ENCODE data around the gene C9orf153. TPM values are rescaled to one million over a fixed set of nuclear protein-coding genes. Genes with fewer than 3 reads are reported as not detected.

The C9orf153 gene
- total and polyA plus RNA-seq, 2 of the 4 experiments (the other 2 are of a cell fraction) = not detected

- no peak overlapping the region for H2AK5ac ChIP-seq (ENCODE audit: low read depth, low read length)
- intact Hi-C loops (cut with micrococcal nuclease) = no loop called here
- no CpG with 5 or more reads among the region's 5 CpGs for WGBS, 2 experiments (ENCODE audit: extremely low coverage in 2 of 2, insufficient read length in 1 of 2)
- H2BK20ac ChIP-seq (ENCODE audit: low read depth, low read length) = no peak overlapping the region
- CTCF ChIA-PET = no interaction called here
- H3K14ac ChIP-seq (replicated peaks; ENCODE audit: low read depth, low read length) = no peak overlapping the region
- no peak overlapping the region for H2BK15ac ChIP-seq (ENCODE audit: low read depth, low read length)
- H3K4ac ChIP-seq (ENCODE audit: low read depth, low read length) = no peak overlapping the region
- no peak overlapping the region for H4K8ac ChIP-seq (ENCODE audit: low read depth in 2 of 2, low read length in 2 of 2)
- H3K36me3 ChIP-seq (ENCODE audit: control insufficient read depth, insufficient read depth, low read length) = no peaks in the 10 kb centered on the region
- in situ Hi-C loops (cut with MboI; ENCODE audit: low sequenced_read_pairs) = no loop called here
- H3K27ac ChIP-seq (ENCODE audit: insufficient read depth, low read length) = no peak overlapping the region
- H2AFZ ChIP-seq (replicated peaks; ENCODE audit: low read length, poor library complexity) = no peak overlapping the region
- H4K5ac ChIP-seq (ENCODE audit: low read depth, low read length) = no peak overlapping the region
- dilution Hi-C loops (cut with HindIII; ENCODE audit: low sequenced_read_pairs, unreplicated experiment) = no loop called here
- H3K56ac ChIP-seq (ENCODE audit: extremely low read depth, insufficient read depth, low read length) = no peak overlapping the region
- no peak overlapping the region for H2BK120ac ChIP-seq (ENCODE audit: low read depth, low read length)
- peaks cover 3% of the 10 kb centered on the region for H3K27me3 ChIP-seq (ENCODE audit: control insufficient read depth, insufficient read depth, low read length)
- H2AK9ac ChIP-seq (replicated peaks; ENCODE audit: low read depth, low read length, poor library complexity) = no peak overlapping the region
- no peak overlapping the region for H3K18ac ChIP-seq (ENCODE audit: low read depth, low read length)
- no peaks in the 10 kb centered on the region for H3K4me1 ChIP-seq (ENCODE audit: control insufficient read depth, insufficient read depth, low read length)
- H3K79me1 ChIP-seq (ENCODE audit: low read depth in 1 of 2, low read length in 2 of 2) = no peaks in the 10 kb centered on the region
- no peak overlapping the region for H2BK5ac ChIP-seq (ENCODE audit: low read depth, low read length, poor library complexity, severe bottlenecking)
- no peaks in the 10 kb centered on the region for H3K9me1 ChIP-seq (ENCODE audit: insufficient read depth, low read length)
- ATAC-seq (ENCODE audit: low read depth) = no peak
- H3K9me3 ChIP-seq (ENCODE audit: control insufficient read depth, insufficient read depth, low read length) = no peaks in the 10 kb centered on the region
- H4K20me1 ChIP-seq (ENCODE audit: insufficient read depth, low read length) = no peaks in the 10 kb centered on the region
- no TSS peak for BruUV-seq (replicated peaks)
- H3K4me3 ChIP-seq (ENCODE audit: insufficient read depth, low read depth, low read length) = no peak overlapping the region
- POLR2A ChIA-PET (ENCODE audit: unreplicated experiment) = no interaction called here
- no peak overlapping the region for H3K23ac ChIP-seq (ENCODE audit: low read depth, low read length)
- no peak overlapping the region for H3K9ac ChIP-seq (ENCODE audit: low read depth, low read length)
- TF ChIP-seq MAZ (IDR thresholded peaks at IDR 0.05; ENCODE audit: borderline replicate concordance, low read depth, low read length) = no peak
- TF ChIP-seq RFX5 (IDR thresholded peaks at IDR 0.05; ENCODE audit: low read depth, low read length) = no peak
- TF ChIP-seq POLR2A (IDR thresholded peaks at IDR 0.05; ENCODE audit: low read depth, low read length) = no peak
- no peak for TF ChIP-seq CEBPB (IDR thresholded peaks at IDR 0.05; ENCODE audit: low read depth, low read length)
- no peak for TF ChIP-seq FOS (IDR thresholded peaks at IDR 0.05; ENCODE audit: low read depth, low read length)
- TF ChIP-seq ELK1 (IDR thresholded peaks at IDR 0.05; ENCODE audit: borderline replicate concordance, low read depth, low read length) = no peak
- H4K91ac ChIP-seq (ENCODE audit: insufficient read depth, low read depth, low read length) = no peak overlapping the region
- H3K4me2 ChIP-seq (ENCODE audit: low read depth, low read length) = no peak overlapping the region
- no peak for DNase-seq
Measured at GRCh38 chr9:86176468-86176867, 83.0 kb downstream of the C9orf153 start.

Measured in IMR-90 (cell line).